Breast epithelium (tissue), 4 donors: ENCODE results near the gene PPDPF. TPM values are rescaled to one million over a fixed set of nuclear protein-coding genes. Genes with fewer than 3 reads are reported as not detected.

Experiments
- DNase-seq, 2 donors: peaks; one replicate each; pipeline ENCODE4 v3.0.0-alpha.2; 2019; ENCODE audit warnings: low spot score in 2 of 2
- H3K27ac ChIP-seq, 2 donors: fragments of 200-600 bp; sonication (generic) in 1 of 2; one replicate each; pipeline ENCODE4 v1.5.1; 2016 to 2019; ENCODE audit warnings: mild to moderate bottlenecking in 1 of 2
- H3K27me3 ChIP-seq, 2 donors: fragments of 200-600 bp; sonication (generic) in 1 of 2; one replicate each; pipeline versions ENCODE4 v1.5.1 to v1.6.0; 2017 to 2019; ENCODE audit warnings: control low read depth in 1 of 2, mild to moderate bottlenecking in 1 of 2
- H3K36me3 ChIP-seq: fragments of 200-600 bp; one replicate; pipeline ENCODE4 v1.5.1; 2019
- H3K4me1 ChIP-seq, 2 donors: fragments of 200-600 bp; sonication (generic); one replicate each; pipeline ENCODE4 v1.5.1; 2016 to 2019; ENCODE audit warnings: control low read depth in 1 of 2
- H3K4me3 ChIP-seq, 3 donors: fragments of 200-600 bp; sonication (generic); 1 replicate in 2 of 3; 2 replicates in 1 of 3; pipeline ENCODE4 v1.5.1; 2016 to 2019; ENCODE audit warnings: mild to moderate bottlenecking in 3 of 3, moderate library complexity in 2 of 3
- H3K9me3 ChIP-seq, 2 donors: fragments of 200-600 bp; sonication (generic) in 1 of 2; one replicate each; pipeline ENCODE4 v1.5.1; 2016 to 2019; ENCODE audit warnings: control low read depth in 1 of 2
- CTCF ChIP-seq, 3 donors: fragments of 450-650 bp; IDR thresholded peaks; one replicate each; pipeline ENCODE4 v1.5.1; 2016 to 2017; ENCODE audit warnings: antibody characterized with exemption in 3 of 3, mild to moderate bottlenecking in 3 of 3, moderate library complexity in 3 of 3
- POLR2A ChIP-seq: fragments of 450-650 bp; IDR thresholded peaks from one replicate; pipeline ENCODE4 v1.6.1; 2016; ENCODE audit warnings: antibody characterized with exemption, mild to moderate bottlenecking, moderate library complexity
- POLR2AphosphoS5 ChIP-seq, 3 donors: sonication (generic); formaldehyde crosslinking; IDR thresholded peaks; one replicate each; pipeline ENCODE4 v1.6.1; 2017; ENCODE audit warnings: antibody characterized with exemption in 3 of 3
- intact Hi-C: fragments of 100-400 bp; cut with DNase I; formaldehyde crosslinking; loops from one replicate; pipeline ENCODE4 v1.15.1; 2023; ENCODE audit warnings: low total_unique reads
- total RNA-seq, 3 donors: library from RNA; depleted of rRNA; stranded (reverse); fragments of >200 nt; gene quantifications; one replicate each; pipeline ENCODE4 v1.1.0, GENCODE V29; 2016

PPDPF gene
- total RNA-seq, 3 donors from 2014 or later: 71.8 to 151 (median 133) TPM

- H3K36me3 ChIP-seq: no peaks in the 10 kb centered on the region
- H3K27me3 ChIP-seq: peaks cover 7 to 58% of the 10 kb centered on the region in 2 donors
- H3K4me1 ChIP-seq: peaks cover 0 to 10% of the 10 kb centered on the region in 2 donors
- no peak for DNase-seq
- H3K9me3 ChIP-seq: no peaks in the 10 kb centered on the region
- H3K4me3 ChIP-seq: peak overlapping the region; percentile 16 to 60 (median 39)
- H3K27ac ChIP-seq: no peak overlapping the region
- TF ChIP-seq POLR2A (no peak), POLR2AphosphoS5 (IDR thresholded peaks at IDR 0.05) (no peak), CTCF (IDR thresholded peaks at IDR 0.05) (peak; percentile 80 to 91 (median 83))
- intact Hi-C loops: no loop called here
Observed at GRCh38 chr20:63495741-63496595, 24.6 kb upstream of the PPDPF start.

GRCh38 chr20:63496596-63497120 is 23.9 kb upstream of the PPDPF start:
- Histone ChIP-seq H3K9me3 (no peaks in the 10 kb centered on the region), H3K27me3 (peaks cover 7 to 58% of the 10 kb centered on the region in 2 donors), H3K4me1 (peaks cover 0 to 10% of the 10 kb centered on the region in 2 donors), H3K27ac (no peak overlapping the region), H3K36me3 (no peaks in the 10 kb centered on the region), H3K4me3 (peak overlapping the region; percentile 16 to 60 (median 39))
- intact Hi-C loops: no loop called here
- TF ChIP-seq POLR2AphosphoS5 (IDR thresholded peaks at IDR 0.05) (no peak), POLR2A (no peak), CTCF (IDR thresholded peaks at IDR 0.05) (no peak)
- no peak for DNase-seq

- Histone ChIP-seq H3K36me3 (no peaks in the 10 kb centered on the region), H3K4me1 (peaks cover 0 to 10% of the 10 kb centered on the region in 2 donors), H3K4me3 (peak overlapping the region in 1 of 3 donors; percentile 73), H3K9me3 (no peaks in the 10 kb centered on the region), H3K27me3 (peaks cover 7 to 64% of the 10 kb centered on the region in 2 donors), H3K27ac (no peak overlapping the region)
- TF ChIP-seq POLR2AphosphoS5 (IDR thresholded peaks at IDR 0.05) (no peak), CTCF (IDR thresholded peaks at IDR 0.05) (no peak), POLR2A (no peak)
- no peak for DNase-seq
- intact Hi-C loops: no loop called here
Observed at GRCh38 chr20:63497138-63497945, 23.2 kb upstream of the PPDPF start.

GRCh38 chr20:63497946-63498935 is 22.3 kb upstream of the PPDPF start:
- H3K27ac ChIP-seq: no peak overlapping the region
- H3K27me3 ChIP-seq: peaks cover 7 to 72% of the 10 kb centered on the region in 2 donors
- intact Hi-C loops: no loop called here

More at GRCh38 chr20:63497946-63498935, 22.3 kb upstream of the PPDPF start:
- DNase-seq: no peak
- TF ChIP-seq POLR2AphosphoS5 (IDR thresholded peaks at IDR 0.05) (no peak), CTCF (IDR thresholded peaks at IDR 0.05) (no peak), POLR2A (no peak)
- Histone ChIP-seq H3K4me3 (peak overlapping the region in 2 of 3 donors; percentile 51 to 73), H3K9me3 (no peaks in the 10 kb centered on the region), H3K4me1 (peaks cover 0 to 10% of the 10 kb centered on the region in 2 donors), H3K36me3 (no peaks in the 10 kb centered on the region)
